HEK293 (cell line): Measurements from ENCODE around the gene GNAZ.

ENCODE experiments used
- CTCF ChIA-PET: fragments of 350-600 bp; formaldehyde crosslinking; extraction: SDS; loops from one replicate; lab custom pipeline; 2021; ENCODE audit warnings: antibody characterized with exemption; lab: Yijun Ruan, JAX
- POLR2A ChIA-PET: fragments of 300-600 bp; formaldehyde crosslinking; extraction: SDS; loops from one replicate; lab custom pipeline; 2020; ENCODE audit warnings: antibody characterized with exemption, inconsistent platforms; lab: Yijun Ruan, JAX
- H3K27ac ChIP-seq: fragments of 200-500 bp; sonication (Bioruptor generic); 2 replicates; pipeline ENCODE4 v1.5.1; 2014; ENCODE audit warnings: low read depth, low read length, control low read depth, inconsistent platforms; ENCODE audit errors: extremely low read depth
- H3K36me3 ChIP-seq, 2 experiments: fragments of 200-500 bp in 1 of 2; sonication (Bioruptor generic) in 1 of 2; 1 replicate in 1 of 2; 2 replicates in 1 of 2; pipeline ENCODE4 v1.5.1; 2014 to 2017; ENCODE audit warnings: inconsistent platforms in 2 of 2, low read length in 2 of 2; ENCODE audit not compliant: control insufficient read depth in 2 of 2, insufficient read depth in 1 of 2
- H3K4me1 ChIP-seq: fragments of 200-500 bp; sonication (Bioruptor generic); 2 replicates; pipeline ENCODE4 v1.5.1; 2014; ENCODE audit warnings: mild to moderate bottlenecking, low read length, inconsistent platforms; ENCODE audit not compliant: control insufficient read depth, insufficient read depth
- H3K4me3 ChIP-seq: 2 replicates; pipeline ENCODE4 v1.5.1; 2011; ENCODE audit warnings: low read depth, mild to moderate bottlenecking, control low read depth, low read length, moderate library complexity
- H3K9me3 ChIP-seq: fragments of 200-500 bp; sonication (Bioruptor generic); 2 replicates; pipeline ENCODE4 v1.5.1; 2014; ENCODE audit warnings: low read depth, low read length, inconsistent platforms; ENCODE audit not compliant: control insufficient read depth, insufficient read depth
- BCL11A ChIP-seq: fragments of 450-650 bp; formaldehyde crosslinking; IDR thresholded peaks from 2 replicates; pipeline ENCODE4 v1.5.1; 2016; ENCODE audit warnings: low read depth, missing biosample characterization, missing genetic modification characterization
- HOXA7 ChIP-seq: sonication (generic); formaldehyde crosslinking; IDR thresholded peaks from 2 replicates; pipeline ENCODE4 v1.8.1; 2022; ENCODE audit warnings: missing genetic modification reagents, borderline replicate concordance
- KLF8 ChIP-seq: fragments of 450-650 bp; formaldehyde crosslinking; IDR thresholded peaks from 2 replicates; pipeline ENCODE4 v1.5.1; 2016; ENCODE audit warnings: missing biosample characterization, missing genetic modification characterization
- OSR2 ChIP-seq: fragments of 450-650 bp; formaldehyde crosslinking; IDR thresholded peaks from 2 replicates; pipeline ENCODE4 v1.5.1; 2016; ENCODE audit warnings: missing biosample characterization, missing genetic modification characterization
- REPIN1 ChIP-seq: fragments of 450-650 bp; formaldehyde crosslinking; IDR thresholded peaks from 2 replicates; pipeline ENCODE4 v1.5.1; 2017; ENCODE audit warnings: missing biosample characterization, missing genetic modification characterization, low read depth
- SP3 ChIP-seq: fragments of 450-650 bp; formaldehyde crosslinking; IDR thresholded peaks from 2 replicates; pipeline ENCODE4 v1.5.1; 2016; ENCODE audit warnings: missing biosample characterization, missing genetic modification characterization
- ZFP37 ChIP-seq: fragments of 450-650 bp; formaldehyde crosslinking; IDR thresholded peaks from 2 replicates; pipeline ENCODE4 v1.5.1; 2016; ENCODE audit warnings: missing biosample characterization, missing genetic modification characterization
- ZIC2 ChIP-seq: fragments of 450-650 bp; formaldehyde crosslinking; IDR thresholded peaks from 2 replicates; pipeline ENCODE4 v1.5.1; 2016; ENCODE audit warnings: missing biosample characterization, missing genetic modification characterization
- ZNF157 ChIP-seq: fragments of 450-650 bp; formaldehyde crosslinking; IDR thresholded peaks from 2 replicates; pipeline ENCODE4 v1.5.1; 2016; ENCODE audit warnings: missing biosample characterization, missing genetic modification characterization
- ZNF311 ChIP-seq: fragments of 450-650 bp; formaldehyde crosslinking; IDR thresholded peaks from 2 replicates; pipeline ENCODE4 v1.5.1; 2017; ENCODE audit warnings: missing biosample characterization, missing genetic modification characterization, borderline replicate concordance
- ZNF391 ChIP-seq: fragments of 450-650 bp; formaldehyde crosslinking; IDR thresholded peaks from 2 replicates; pipeline ENCODE4 v1.5.1; 2016; ENCODE audit warnings: low read depth, missing biosample characterization, missing genetic modification characterization, borderline replicate concordance
- ZNF521 ChIP-seq: fragments of 450-650 bp; formaldehyde crosslinking; IDR thresholded peaks from 2 replicates; pipeline ENCODE4 v1.5.1; 2017; ENCODE audit warnings: missing biosample characterization, mild to moderate bottlenecking, missing genetic modification characterization
- ZNF558 ChIP-seq: fragments of 450-650 bp; formaldehyde crosslinking; IDR thresholded peaks from 2 replicates; pipeline ENCODE4 v1.5.1; 2016; ENCODE audit warnings: missing biosample characterization, missing genetic modification characterization
- ZNF560 ChIP-seq: fragments of 450-650 bp; formaldehyde crosslinking; IDR thresholded peaks from 2 replicates; pipeline ENCODE4 v1.5.1; 2017; ENCODE audit warnings: missing biosample characterization, missing genetic modification characterization, borderline replicate concordance
- ZNF621 ChIP-seq: fragments of 450-650 bp; formaldehyde crosslinking; IDR thresholded peaks from 2 replicates; pipeline ENCODE4 v1.5.1; 2017; ENCODE audit warnings: missing biosample characterization, missing genetic modification characterization
- ZNF629 ChIP-seq: fragments of 450-650 bp; formaldehyde crosslinking; IDR thresholded peaks from 2 replicates; pipeline ENCODE4 v1.5.1; 2017; ENCODE audit warnings: missing biosample characterization, missing genetic modification characterization
- ZNF654 ChIP-seq: fragments of 450-650 bp; formaldehyde crosslinking; IDR thresholded peaks from 2 replicates; pipeline ENCODE4 v1.5.1; 2016; ENCODE audit warnings: low read depth, missing biosample characterization, missing genetic modification characterization
- ZNF701 ChIP-seq: fragments of 450-650 bp; formaldehyde crosslinking; IDR thresholded peaks from 2 replicates; pipeline ENCODE4 v1.5.1; 2016; ENCODE audit warnings: missing biosample characterization, missing genetic modification characterization
- ZNF747 ChIP-seq: fragments of 450-650 bp; formaldehyde crosslinking; IDR thresholded peaks from 2 replicates; pipeline ENCODE4 v1.5.1; 2016; ENCODE audit warnings: missing biosample characterization, missing genetic modification characterization
- ZNF76 ChIP-seq: fragments of 450-650 bp; formaldehyde crosslinking; IDR thresholded peaks from 2 replicates; pipeline ENCODE4; 2016; ENCODE audit warnings: low read depth, missing biosample characterization, missing genetic modification characterization, borderline replicate concordance
- ZNF768 ChIP-seq: fragments of 450-650 bp; formaldehyde crosslinking; IDR thresholded peaks from 2 replicates; pipeline ENCODE4 v1.5.1; 2018; ENCODE audit warnings: missing biosample characterization, mild to moderate bottlenecking, missing genetic modification characterization
- ZNF777 ChIP-seq: fragments of 450-650 bp; formaldehyde crosslinking; IDR thresholded peaks from 2 replicates; pipeline ENCODE4 v1.5.1; 2017; ENCODE audit warnings: missing biosample characterization, missing genetic modification characterization, borderline replicate concordance
- ZSCAN23 ChIP-seq: fragments of 450-650 bp; formaldehyde crosslinking; IDR thresholded peaks from 2 replicates; pipeline ENCODE4 v1.5.1; 2016; ENCODE audit warnings: missing biosample characterization, missing genetic modification characterization
- ZXDB ChIP-seq: fragments of 450-650 bp; formaldehyde crosslinking; IDR thresholded peaks from 2 replicates; pipeline ENCODE4 v1.5.1; 2016; ENCODE audit warnings: missing biosample characterization, missing genetic modification characterization
- TF ChIP-seq, protein P1 (sequence below): fragments of 450-650 bp; formaldehyde crosslinking; IDR thresholded peaks from 2 replicates; pipeline ENCODE4 v1.5.1; 2016; ENCODE audit warnings: missing biosample characterization, missing genetic modification characterization
- TF ChIP-seq, protein P2 (sequence below): fragments of 450-650 bp; formaldehyde crosslinking; IDR thresholded peaks from 2 replicates; pipeline ENCODE4; 2016; ENCODE audit warnings: missing biosample characterization, missing genetic modification characterization
- TF ChIP-seq, protein P3 (sequence below): fragments of 450-650 bp; formaldehyde crosslinking; IDR thresholded peaks from 2 replicates; pipeline ENCODE4 v1.5.1; 2016; ENCODE audit warnings: missing biosample characterization, missing genetic modification characterization

The GNAZ gene

GRCh38 chr22:23094260-23094659 lies 23.9 kb downstream of the GNAZ start:
- ChIA-PET CTCF (no interaction called here), POLR2A (no interaction called here)
- Histone ChIP-seq H3K9me3 (no peaks in the 10 kb centered on the region), H3K4me1 (no peaks in the 10 kb centered on the region), H3K36me3 (peaks cover 0 to 65% of the 10 kb centered on the region in 2 experiments; a peak in 1 of 3 replicates), H3K4me3 (no peak overlapping the region), H3K27ac (no peak overlapping the region)
- TF ChIP-seq ZFP37 (no peak), ZIC2 (0 out of 2 replicates have a peak, but pooled peaks have one; percentile 32), ZNF654 (no peak)
- TF ChIP-seq, protein P1, sequence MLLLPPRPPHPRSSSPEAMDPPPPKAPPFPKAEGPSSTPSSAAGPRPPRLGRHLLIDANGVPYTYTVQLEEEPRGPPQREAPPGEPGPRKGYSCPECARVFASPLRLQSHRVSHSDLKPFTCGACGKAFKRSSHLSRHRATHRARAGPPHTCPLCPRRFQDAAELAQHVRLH (tag by site-specific recombination) = no peak

DNA sequence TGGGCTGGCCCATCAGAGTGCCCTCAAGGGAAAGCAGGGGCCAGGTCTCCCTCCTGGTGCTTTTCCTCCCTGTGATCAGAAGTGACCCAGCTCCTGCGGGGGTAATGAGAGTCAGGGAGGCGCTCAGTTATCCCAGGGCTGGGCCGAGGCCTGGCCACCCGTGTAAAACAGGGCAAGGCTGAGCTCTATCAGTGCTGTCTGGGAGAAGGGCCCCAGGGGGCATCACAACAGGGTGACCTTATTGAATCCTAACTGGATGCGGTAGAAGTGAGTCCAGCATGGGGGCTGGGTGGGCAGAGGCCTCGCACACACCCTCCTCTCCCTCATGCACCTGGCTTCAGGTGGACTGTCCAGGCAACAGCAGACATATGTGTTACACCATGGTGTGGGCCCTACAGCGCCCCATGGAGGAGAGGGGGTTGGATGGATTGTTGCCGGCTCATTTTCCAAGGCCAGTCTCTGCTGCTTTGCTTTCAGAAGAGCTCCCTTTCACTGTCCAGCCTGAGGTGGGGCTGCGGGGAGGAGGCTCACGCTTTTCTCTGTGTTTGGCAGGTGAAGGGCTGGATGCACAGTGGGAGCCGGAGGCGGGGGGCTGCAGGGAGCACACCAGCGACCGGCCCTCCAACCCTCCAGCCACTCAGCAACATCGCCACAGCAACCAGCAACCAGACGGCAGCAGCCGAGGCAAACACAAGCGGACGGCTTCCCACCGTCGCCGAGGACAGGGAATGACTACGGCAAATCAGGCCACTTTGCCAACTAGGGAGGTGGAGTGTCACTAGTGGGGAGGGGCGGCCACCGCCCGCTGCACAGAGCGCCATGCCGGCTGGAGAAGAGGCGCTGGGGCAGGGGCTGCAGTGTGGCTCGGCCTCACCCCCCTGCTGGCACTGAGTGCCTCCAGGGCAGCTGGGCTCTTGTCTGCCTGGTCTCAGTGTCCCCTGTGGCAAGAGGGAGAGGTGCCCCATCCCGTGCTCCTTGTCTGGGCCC lies 24.7 kb downstream of the GNAZ start:
- no peak overlapping the region for H3K4me3 ChIP-seq
- ChIA-PET CTCF (no interaction called here), POLR2A (no interaction called here)
- no peaks in the 10 kb centered on the region for H3K9me3 ChIP-seq
- no peak for TF ChIP-seq OSR2
- no peak for TF ChIP-seq KLF8
- TF ChIP-seq SP3 (tag by site-specific recombination) = no peak
- TF ChIP-seq ZNF768 = no peak
- TF ChIP-seq ZNF157 = no peak
- TF ChIP-seq ZNF621 (tag by site-specific recombination) = no peak
- TF ChIP-seq ZNF629 (tag by site-specific recombination) = no peak
- TF ChIP-seq BCL11A = no peak
- TF ChIP-seq, protein P2, sequence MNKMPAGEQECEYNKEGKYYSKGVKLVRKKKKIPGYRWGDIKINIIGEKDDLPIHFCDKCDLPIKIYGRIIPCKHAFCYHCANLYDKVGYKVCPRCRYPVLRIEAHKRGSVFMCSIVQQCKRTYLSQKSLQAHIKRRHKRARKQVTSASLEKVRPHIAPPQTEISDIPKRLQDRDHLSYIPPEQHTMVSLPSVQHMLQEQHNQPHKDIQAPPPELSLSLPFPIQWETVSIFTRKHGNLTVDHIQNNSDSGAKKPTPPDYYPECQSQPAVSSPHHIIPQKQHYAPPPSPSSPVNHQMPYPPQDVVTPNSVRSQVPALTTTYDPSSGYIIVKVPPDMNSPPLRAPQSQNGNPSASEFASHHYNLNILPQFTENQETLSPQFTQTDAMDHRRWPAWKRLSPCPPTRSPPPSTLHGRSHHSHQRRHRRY = no peak
- no peak for TF ChIP-seq ZNF777
- no peak for TF ChIP-seq HOXA7 (CRISPR knock-in tag)
- no peak for TF ChIP-seq ZNF521 (tag by site-specific recombination)
- TF ChIP-seq ZNF311 (tag by site-specific recombination) = no peak
- no peak overlapping the region for H3K27ac ChIP-seq
- no peaks in the 10 kb centered on the region for H3K4me1 ChIP-seq
- H3K36me3 ChIP-seq = peaks cover 0 to 73% of the 10 kb centered on the region in 2 experiments; a peak in 1 of 3 replicates

DNA sequence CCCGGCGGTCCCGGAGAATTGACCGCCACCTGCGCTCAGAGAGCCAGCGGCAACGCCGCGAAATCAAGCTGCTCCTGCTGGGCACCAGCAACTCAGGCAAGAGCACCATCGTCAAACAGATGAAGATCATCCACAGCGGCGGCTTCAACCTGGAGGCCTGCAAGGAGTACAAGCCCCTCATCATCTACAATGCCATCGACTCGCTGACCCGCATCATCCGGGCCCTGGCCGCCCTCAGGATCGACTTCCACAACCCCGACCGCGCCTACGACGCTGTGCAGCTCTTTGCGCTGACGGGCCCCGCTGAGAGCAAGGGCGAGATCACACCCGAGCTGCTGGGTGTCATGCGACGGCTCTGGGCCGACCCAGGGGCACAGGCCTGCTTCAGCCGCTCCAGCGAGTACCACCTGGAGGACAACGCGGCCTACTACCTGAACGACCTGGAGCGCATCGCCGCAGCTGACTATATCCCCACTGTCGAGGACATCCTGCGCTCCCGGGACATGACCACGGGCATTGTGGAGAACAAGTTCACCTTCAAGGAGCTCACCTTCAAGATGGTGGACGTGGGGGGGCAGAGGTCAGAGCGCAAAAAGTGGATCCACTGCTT lies 25.5 kb downstream of the GNAZ start:
- Histone ChIP-seq H3K27ac (no peak overlapping the region), H3K36me3 (peaks cover 0 to 79% of the 10 kb centered on the region in 2 experiments; a peak in 1 of 3 replicates), H3K9me3 (no peaks in the 10 kb centered on the region), H3K4me1 (no peaks in the 10 kb centered on the region), H3K4me3 (no peak overlapping the region)
- POLR2A ChIA-PET = no interaction called here
- CTCF ChIA-PET = no interaction called here
- TF ChIP-seq ZNF391 (no peak), ZXDB (no peak), ZNF558 (tag by site-specific recombination) (no peak), ZNF701 (tag by site-specific recombination) (no peak), ZSCAN23 (tag by site-specific recombination) (no peak), ZNF747 (no peak), ZNF76 (tag by site-specific recombination) (no peak), REPIN1 (no peak), ZNF560 (tag by site-specific recombination) (no peak)
- TF ChIP-seq, protein P3, sequence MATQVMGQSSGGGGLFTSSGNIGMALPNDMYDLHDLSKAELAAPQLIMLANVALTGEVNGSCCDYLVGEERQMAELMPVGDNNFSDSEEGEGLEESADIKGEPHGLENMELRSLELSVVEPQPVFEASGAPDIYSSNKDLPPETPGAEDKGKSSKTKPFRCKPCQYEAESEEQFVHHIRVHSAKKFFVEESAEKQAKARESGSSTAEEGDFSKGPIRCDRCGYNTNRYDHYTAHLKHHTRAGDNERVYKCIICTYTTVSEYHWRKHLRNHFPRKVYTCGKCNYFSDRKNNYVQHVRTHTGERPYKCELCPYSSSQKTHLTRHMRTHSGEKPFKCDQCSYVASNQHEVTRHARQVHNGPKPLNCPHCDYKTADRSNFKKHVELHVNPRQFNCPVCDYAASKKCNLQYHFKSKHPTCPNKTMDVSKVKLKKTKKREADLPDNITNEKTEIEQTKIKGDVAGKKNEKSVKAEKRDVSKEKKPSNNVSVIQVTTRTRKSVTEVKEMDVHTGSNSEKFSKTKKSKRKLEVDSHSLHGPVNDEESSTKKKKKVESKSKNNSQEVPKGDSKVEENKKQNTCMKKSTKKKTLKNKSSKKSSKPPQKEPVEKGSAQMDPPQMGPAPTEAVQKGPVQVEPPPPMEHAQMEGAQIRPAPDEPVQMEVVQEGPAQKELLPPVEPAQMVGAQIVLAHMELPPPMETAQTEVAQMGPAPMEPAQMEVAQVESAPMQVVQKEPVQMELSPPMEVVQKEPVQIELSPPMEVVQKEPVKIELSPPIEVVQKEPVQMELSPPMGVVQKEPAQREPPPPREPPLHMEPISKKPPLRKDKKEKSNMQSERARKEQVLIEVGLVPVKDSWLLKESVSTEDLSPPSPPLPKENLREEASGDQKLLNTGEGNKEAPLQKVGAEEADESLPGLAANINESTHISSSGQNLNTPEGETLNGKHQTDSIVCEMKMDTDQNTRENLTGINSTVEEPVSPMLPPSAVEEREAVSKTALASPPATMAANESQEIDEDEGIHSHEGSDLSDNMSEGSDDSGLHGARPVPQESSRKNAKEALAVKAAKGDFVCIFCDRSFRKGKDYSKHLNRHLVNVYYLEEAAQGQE (tag by site-specific recombination) = no peak
